BE2C (cell line): ENCODE measurements around the gene FAM180B.

Experiments used
- DNase-seq: peaks from one replicate; pipeline ENCODE4 v3.0.0-alpha.2; 2020
- H3K27me3 ChIP-seq: fragments of 250-450 bp; sonication (Bioruptor Pico); 2 replicates; pipeline ENCODE4 v1.5.1; 2020; ENCODE audit warnings: mild to moderate bottlenecking
- H3K36me3 ChIP-seq: fragments of 250-450 bp; sonication (Bioruptor Pico); 2 replicates; pipeline ENCODE4 v1.5.1; 2020; ENCODE audit warnings: mild to moderate bottlenecking
- H3K4me1 ChIP-seq: fragments of 250-450 bp; sonication (Bioruptor Pico); 2 replicates; pipeline ENCODE4 v1.5.1; 2020
- H3K4me3 ChIP-seq: 2 replicates; pipeline ENCODE4 v1.5.1; 2011; ENCODE audit warnings: low read depth, low read length
- H3K9me3 ChIP-seq: fragments of 250-450 bp; sonication (Bioruptor Pico); 2 replicates; pipeline ENCODE4 v1.5.1; 2020
- CTCF ChIP-seq: IDR thresholded peaks from 2 replicates; pipeline ENCODE4 v1.5.1; 2012; ENCODE audit warnings: mild to moderate bottlenecking, low read depth, low read length

The FAM180B gene

GRCh38 chr11:47577460-47578041 is 8.9 kb upstream of the FAM180B start:
- H3K9me3 ChIP-seq = no peaks in the 10 kb centered on the region
- H3K4me3 ChIP-seq = peak overlapping the region; percentile 94
- no peak for TF ChIP-seq CTCF
- peaks cover 24% of the 10 kb centered on the region for H3K36me3 ChIP-seq
- DNase-seq = no peak
- H3K4me1 ChIP-seq = no peaks in the 10 kb centered on the region
- H3K27me3 ChIP-seq = no peaks in the 10 kb centered on the region

- DNase-seq = peak; percentile 85
- peak within 1 kb of the TSS; percentile 94 for H3K4me3 ChIP-seq
- peaks cover 15% of the 10 kb centered on the region for H3K36me3 ChIP-seq
Measured at GRCh38 chr11:47578524-47579494, 7.7 kb upstream of the FAM180B start, which contains the start of the genes KBTBD4 and NDUFS3. Gene KBTBD4, minus strand, starts transcription at chr11:47578970. Its CDS starts 19 bp downstream, at chr11:47578951. Gene NDUFS3, plus strand, starts transcription at chr11:47579074. Its CDS starts 18 bp downstream, at chr11:47579092.

GRCh38 chr11:47583844-47584243 is 2.6 kb upstream of the FAM180B start:
- Histone ChIP-seq H3K36me3 (peaks cover 14% of the 10 kb centered on the region), H3K4me3 (no peak overlapping the region), H3K9me3 (no peaks in the 10 kb centered on the region), H3K4me1 (no peaks in the 10 kb centered on the region), H3K27me3 (no peaks in the 10 kb centered on the region)
- DNase-seq = no peak
- no peak for TF ChIP-seq CTCF

More at GRCh38 chr11:47578524-47579494, 7.7 kb upstream of the FAM180B start, which contains the start of the genes KBTBD4 and NDUFS3:
- Histone ChIP-seq H3K4me1 (no peaks in the 10 kb centered on the region), H3K27me3 (no peaks in the 10 kb centered on the region), H3K9me3 (no peaks in the 10 kb centered on the region)
- no peak for TF ChIP-seq CTCF

- no peaks in the 10 kb centered on the region for H3K4me1 ChIP-seq
- no peaks in the 10 kb centered on the region for H3K9me3 ChIP-seq
- H3K27me3 ChIP-seq = no peaks in the 10 kb centered on the region
- H3K4me3 ChIP-seq = no peak overlapping the region
- peaks cover 6% of the 10 kb centered on the region for H3K36me3 ChIP-seq
- TF ChIP-seq CTCF = no peak
- no peak for DNase-seq
Measured at GRCh38 chr11:47587039-47587716, 700 bp downstream of the FAM180B start.

GRCh38 chr11:47587723-47588326 is 1.3 kb downstream of the FAM180B start:
- TF ChIP-seq CTCF = no peak
- H3K4me3 ChIP-seq = no peak overlapping the region
- no peaks in the 10 kb centered on the region for H3K9me3 ChIP-seq
- no peaks in the 10 kb centered on the region; the same call in 1 of the 2 replicates for H3K36me3 ChIP-seq
- no peak for DNase-seq
- H3K27me3 ChIP-seq = no peaks in the 10 kb centered on the region
- no peaks in the 10 kb centered on the region for H3K4me1 ChIP-seq
